ENCODE data around the gene GFRA4.

DNA sequence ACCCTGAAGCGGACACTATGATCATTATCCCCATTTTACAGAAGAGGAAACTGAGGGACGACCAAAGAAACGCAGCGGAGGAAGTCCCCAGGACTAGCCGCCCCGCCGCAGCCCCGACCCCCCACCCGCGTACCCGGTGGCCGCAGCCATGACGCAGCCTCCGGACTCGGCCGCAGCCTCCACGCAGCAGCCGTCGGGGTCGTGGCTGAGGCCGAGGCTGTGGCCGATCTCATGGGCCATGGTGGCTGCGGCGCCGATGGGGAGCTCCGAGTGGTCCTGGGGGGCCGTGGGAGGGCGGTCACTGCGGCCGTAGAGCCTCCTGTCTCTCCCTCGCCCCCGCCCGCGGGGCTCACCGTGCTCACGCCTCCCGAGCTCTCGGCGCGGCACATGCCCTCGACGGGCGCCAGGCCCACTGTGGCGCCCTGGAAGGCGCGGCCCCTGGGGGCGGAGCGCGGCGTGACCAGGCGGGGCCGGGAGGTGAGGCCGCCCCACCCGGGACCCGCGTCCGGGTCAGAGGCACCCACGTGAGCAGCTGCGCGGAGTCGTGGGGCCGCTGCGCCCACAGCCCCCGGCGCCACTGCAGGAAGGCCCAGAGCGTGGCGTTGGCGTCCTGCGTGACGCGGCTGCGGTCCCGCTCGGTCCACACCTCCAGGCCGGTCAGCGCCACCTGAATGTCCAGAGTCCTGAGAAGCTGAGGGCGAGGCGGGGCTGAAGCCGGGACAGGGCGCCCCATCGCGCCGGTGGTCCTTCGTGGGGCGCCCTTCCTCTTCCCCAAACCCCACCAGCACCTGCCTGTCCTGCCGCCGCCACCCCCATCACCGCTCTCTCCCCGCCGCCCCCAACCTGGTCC is 10.2 kb upstream of the GFRA4 start:
- TF ChIP-seq EZH2 (IDR thresholded peaks at IDR 0.05; ENCODE audit: insufficient read depth, poor library complexity, severe bottlenecking) (no peak), EZH2phosphoT487 (IDR thresholded peaks at IDR 0.05; ENCODE audit: insufficient read depth, low read depth) (no peak)
